GM18502 (cell line): Measurements from ENCODE around the gene SH2D6.
"Not testable (repeated sequence)": the region's sequence is repeated elsewhere in the genome, so short reads cannot be mapped to it uniquely, and the experiment has no call there.

ENCODE experiments used
- ATAC-seq: cut with Tn5 transposase; IDR thresholded peaks from one replicate; pipeline ENCODE4 v1.9.1; 2021; ENCODE audit warnings: mild to moderate bottlenecking; ENCODE audit not compliant: unreplicated experiment, poor library complexity

SH2D6 gene

GRCh38 chr2:85458601-85459563, 40.4 kb downstream of the SH2D6 start:
- no peak for ATAC-seq

DNA sequence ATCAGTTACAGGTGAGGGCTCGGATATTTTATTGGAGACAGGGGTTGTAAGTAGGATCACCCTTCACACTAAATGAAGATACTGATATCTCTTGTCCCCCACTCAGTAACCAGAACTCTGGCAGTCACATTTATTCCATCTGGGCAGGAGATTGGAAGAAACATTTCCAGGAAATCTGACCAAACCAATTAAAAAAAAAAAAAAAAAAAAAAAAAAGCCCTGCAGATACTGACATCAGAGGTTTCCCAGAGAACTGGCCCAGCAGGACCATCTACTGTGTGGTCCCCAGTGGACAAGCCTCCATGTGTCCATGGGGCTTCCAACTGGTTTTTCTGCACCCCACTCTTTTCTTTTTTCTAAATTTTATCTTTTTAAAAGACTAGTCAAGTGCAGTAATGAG, 41.3 kb downstream of the SH2D6 start:
- ATAC-seq = no peak

- no peak for ATAC-seq
These were observed 43.8 kb downstream of the SH2D6 start for GRCh38 chr2:85462322-85462721.

DNA sequence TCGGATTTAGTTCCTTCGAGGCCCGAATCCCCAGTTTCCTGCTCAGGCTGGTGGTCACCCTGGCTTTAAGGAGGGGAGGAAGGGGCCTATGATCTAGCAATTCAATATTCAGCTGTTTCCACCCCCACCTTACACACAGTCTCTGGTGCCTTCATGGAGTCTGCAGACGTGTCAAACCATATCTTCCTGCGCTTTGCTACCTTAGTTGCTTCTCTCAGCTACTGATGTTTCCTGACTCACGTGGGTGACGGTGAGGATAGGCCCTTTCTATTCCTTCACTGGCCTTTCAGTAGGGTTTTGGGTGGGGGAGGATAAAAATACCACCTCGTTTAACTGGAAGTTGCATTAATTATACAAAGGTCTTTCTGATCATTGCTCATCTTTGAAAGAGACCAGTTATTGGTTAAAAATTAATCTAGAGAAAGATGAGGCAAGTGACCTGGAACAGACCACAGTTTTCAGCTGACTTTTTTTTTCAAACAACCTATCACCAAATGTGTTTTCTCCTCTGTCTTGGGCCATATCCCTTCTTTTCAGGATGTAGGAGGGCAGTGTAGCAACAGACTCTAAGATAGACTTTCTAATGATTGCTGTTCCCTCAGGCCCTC, 49.7 kb downstream of the SH2D6 start:
- ATAC-seq = no peak

DNA sequence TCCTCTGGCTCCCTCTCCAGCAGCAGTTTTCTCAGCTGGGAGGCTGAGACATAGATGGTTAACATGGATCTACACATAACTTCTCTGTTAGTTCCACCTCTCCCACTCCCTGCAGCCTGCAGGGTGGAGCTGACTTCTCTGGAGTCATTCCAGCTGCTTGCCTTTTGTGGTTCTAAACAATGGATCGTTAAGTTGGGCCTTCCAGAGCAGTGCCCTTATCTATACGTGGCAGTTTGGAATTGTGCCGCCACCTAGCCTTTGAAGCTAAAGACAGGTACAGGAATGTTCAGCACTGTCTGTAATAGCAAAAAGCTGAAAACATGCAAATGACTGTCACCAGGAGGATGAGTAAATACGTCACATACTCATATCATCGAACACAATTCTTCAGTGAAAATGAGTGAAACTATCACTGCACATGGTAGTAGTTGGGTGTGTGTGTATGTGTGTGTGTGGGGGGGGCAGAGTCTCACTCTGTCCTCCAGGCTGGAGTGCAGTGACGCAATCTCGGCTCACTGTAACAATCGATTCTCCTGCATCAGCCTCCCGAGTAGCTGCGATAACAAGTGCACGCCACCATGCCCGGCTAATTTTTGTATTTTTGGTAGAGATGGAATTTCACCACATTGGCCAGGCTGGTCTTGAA, 50.3 kb downstream of the SH2D6 start:
- no peak for ATAC-seq

DNA sequence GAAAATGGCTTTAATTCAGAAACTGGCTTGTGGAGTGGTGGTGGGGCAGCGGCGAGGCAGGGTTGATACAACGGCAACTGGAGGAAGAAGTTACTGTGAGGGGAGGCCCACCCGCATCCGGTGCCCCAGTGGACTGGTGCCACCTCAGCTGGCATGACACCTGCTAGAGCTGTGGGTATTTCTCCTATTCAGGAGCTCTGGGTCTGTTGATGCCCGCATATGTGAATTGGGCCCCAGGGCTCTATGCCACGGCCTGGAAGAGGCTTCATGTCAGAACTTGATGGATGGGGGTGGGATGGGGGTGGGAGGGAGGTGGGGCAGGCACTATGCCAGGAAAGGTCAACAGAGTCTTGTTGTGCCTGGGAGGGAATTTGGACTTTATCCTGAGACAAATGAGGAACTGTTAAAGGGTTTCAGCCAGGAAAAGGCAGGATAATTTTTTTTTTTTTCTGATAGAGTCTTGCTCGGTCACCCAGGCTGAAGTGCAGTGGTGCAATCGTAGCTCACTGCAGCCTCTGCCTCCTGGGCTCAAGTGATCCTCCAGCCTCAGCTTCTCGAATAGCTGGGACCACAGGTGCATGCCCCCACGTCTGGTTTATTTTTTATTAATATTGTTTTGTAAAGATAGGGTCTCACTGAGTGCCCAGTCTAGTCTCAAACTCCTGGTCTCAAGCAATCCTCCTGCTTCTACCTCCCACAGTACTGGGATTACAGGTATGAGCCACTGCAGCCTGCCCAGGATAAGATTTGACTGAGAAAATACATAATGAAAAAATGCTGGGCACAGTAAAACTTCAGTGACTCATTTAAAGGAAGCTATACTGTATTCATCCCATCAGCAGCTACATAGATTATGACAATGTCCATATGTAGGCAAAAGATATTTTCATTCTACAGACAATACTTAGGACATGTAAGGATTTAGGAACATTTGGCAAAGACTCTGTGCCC, 52.6 kb downstream of the SH2D6 start:
- ATAC-seq = no peak

GRCh38 chr2:85472261-85472660, 53.7 kb downstream of the SH2D6 start:
- ATAC-seq = no peak

- ATAC-seq = no peak
These were observed 57.4 kb downstream of the SH2D6 start for GRCh38 chr2:85475799-85476490.

- ATAC-seq = no peak
These were observed 58.1 kb downstream of the SH2D6 start for GRCh38 chr2:85476624-85477023.

DNA sequence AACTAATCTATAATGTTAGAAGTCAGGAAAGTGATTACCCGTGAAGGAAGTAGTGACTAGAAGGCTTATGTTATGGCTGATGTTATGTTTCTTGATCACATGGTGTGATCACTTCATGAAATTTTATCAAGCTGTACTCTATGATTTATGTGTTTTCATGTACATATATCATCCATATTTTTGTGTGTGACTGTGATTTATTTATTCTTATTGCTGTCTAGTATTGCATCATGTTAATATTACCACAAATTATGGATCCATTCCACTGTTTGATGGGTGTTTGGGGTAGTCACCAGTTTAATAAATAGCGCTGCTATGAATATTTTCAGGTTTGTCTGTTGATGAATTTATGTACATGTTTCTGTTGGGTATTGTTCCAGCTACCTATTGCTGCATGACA, 59.4 kb downstream of the SH2D6 start:
- no peak for ATAC-seq

- no peak for ATAC-seq
These were observed 63.6 kb downstream of the SH2D6 start for GRCh38 chr2:85481818-85482777.

GRCh38 chr2:85484615-85485014, 66.1 kb downstream of the SH2D6 start:
- not testable (repeated sequence) for ATAC-seq

- no peak for ATAC-seq
These were observed 67.3 kb downstream of the SH2D6 start for GRCh38 chr2:85485815-85486214.
